Activated naive CD4-positive, alpha-beta T cell treated with Interleukin-2 at 50 U/mL for 16 hours (primary cell): ENCODE measurements around the gene UMAD1.

Source experiments
- DNase-seq: peaks from one replicate; pipeline ENCODE4 v3.0.0-alpha.2; 2020

Gene UMAD1

DNA sequence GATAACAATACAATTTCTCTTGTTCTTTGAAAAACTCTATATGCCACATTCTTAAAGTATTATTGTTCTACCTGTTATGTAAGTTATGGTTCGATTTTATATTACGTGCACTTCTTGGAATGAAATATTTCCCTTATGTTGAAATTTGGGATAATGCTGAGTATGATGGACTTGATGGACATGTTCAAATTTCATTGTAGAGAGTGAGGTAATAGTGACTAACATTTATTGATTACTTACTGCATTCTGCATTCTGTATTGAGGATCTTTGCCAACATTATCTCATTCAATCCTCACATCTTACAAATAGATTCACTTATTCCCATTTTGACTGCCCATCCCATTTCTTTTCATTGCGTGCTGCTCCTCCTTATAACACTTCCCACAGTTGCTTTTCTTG is 208.3 kb downstream of the UMAD1 start:
- no peak for DNase-seq

DNA sequence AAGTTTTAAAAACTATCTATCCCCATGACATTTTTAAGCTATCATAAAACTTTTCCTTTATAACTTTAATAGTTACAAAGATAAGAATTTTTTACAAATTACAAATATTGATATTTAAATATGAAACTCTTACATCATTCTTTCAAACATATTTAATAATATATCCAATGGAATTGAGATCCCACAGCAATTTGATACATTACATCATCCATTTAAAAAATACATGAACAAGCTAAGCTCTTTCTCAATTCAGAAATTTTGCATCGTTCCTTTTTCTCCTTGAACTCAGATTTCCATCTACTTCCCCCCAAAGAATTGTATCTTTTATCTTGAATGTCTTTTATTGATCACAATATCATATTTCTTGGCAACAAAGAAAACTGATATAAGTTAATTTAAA is 209.6 kb downstream of the UMAD1 start:
- no peak for DNase-seq

DNA sequence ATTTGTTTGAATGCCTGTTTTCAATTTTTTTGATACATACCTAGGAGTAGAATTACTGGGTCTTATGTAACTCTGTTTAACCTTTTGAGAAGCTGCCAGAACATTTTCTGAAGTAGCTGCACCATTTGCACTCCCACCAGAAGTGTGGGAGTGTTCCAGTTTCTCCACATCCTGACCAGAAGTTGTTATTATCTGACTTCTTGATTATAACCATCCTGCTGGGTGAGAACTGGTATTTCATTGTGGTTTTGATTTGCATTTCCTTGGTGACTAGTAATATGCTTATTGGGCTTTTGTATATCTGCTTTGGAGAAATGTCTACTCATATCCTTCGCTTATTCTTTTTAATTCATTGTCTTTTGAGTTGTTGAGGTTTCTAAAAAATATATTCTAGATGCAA is 210.8 kb downstream of the UMAD1 start:
- DNase-seq = no peak

DNA sequence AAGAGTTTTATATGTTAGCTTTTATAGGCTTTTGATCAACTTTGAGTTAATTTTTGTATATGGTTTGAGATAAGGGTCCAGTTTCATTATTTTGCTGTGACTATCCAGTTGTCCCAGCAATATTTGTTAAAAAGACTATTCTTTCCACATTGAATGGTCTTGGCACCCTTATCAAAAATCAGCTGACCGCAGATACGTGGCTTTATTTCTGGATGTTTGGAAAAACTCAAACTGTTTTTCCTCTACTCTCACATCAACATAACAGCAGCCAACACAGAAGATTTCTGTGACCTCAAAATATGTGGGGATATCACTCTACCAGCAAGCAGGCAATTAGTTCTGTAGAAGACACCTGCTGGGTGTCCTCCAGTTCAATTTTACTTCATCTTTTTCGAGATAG is 211.4 kb downstream of the UMAD1 start:
- DNase-seq = no peak

DNA sequence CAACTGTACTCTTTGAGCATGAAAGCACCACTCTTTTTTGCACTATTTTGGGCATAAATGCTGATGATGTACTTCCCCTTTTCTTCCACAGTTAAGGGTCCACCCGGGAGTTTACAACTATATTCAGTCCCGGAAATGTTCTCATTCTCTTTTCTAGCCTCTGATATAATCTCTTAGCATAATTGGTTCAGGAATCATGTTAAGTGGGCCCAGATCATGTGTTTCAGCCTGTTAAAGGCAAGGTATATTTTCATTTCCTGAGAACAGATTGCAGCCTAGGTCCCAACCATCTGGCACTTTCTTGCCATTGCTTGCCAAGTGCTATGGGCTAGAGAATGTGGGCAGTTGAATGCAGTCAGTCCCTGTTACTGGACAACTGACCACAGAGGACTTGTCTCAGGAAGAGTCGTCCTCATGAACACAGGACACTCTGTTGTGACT is 216.6 kb downstream of the UMAD1 start:
- DNase-seq = no peak

DNA sequence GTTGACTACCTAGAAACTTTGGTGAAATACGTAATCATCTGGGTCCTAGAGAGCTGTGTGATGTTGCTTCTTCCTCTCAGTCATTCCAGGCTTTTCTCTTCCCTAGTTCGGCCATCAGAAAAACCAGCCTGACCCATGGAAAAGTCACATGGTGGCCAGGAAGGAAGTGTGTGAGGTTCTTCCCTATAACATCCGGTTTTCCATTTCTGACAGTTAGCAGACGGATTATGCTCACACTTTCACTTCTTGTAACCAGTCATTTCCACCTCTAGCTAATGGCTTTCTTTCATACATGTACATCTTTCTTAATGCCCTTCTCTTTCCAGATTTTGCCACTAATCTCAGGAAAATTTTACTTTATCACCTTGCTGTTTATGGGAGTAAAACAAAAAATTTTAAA is 218.0 kb downstream of the UMAD1 start:
- DNase-seq = no peak

DNA sequence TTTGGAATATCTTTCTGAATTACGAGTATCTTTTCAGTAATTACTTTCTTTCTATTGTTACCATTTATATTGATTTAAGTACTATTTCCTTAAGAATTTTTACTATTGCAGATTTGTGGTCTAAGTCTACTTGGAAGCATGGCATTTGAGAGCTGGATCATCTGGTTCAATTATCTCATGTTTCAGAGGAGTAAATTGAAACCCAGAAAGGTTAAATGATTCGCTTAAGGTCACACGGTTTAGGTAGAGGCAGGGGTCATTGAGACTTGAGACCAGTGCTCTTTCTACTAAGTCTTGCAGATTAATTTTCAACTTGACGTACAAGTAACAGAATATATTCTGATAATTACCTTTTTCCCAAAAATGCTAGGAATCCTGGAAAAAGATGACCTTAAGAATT is 218.9 kb downstream of the UMAD1 start:
- no peak for DNase-seq

DNA sequence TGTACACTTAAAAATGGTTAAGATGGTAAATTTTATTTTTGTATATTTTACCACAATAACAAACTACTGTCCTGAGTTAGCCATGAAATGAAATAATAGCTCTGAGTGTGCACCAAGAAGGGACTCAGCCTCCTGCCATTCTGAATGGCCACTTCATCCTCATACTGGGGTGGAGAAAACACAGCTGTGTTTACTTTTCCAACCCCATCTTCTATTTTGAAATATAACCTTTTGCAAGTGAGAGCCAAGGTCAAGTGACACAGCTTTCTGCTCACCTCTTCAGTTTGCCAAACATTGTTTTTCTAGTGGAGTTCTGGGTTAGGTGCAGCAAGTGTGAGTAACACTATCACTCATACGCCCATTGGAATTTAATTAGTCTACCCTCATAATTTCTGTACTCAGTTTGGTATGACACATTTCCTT is 220.7 kb downstream of the UMAD1 start:
- no peak for DNase-seq

DNA sequence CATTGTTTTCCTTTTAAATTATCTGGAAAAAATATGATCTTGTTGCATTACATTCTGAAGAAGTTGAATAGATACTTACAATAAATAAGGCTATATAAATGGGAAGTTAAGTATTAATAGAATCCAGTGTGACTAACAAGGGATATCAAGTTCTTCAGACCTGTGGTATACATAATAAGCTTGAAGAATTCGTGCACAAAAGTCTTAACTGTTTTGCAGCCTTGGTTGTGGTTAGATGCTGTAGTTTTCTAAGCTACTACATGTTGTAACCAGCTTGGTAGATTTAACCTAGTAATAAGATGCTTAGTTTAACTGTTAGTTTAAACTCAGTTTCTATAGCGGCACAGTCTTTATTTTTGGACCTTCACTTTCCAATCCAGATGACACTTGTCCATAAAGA is 221.8 kb downstream of the UMAD1 start:
- DNase-seq = no peak

DNA sequence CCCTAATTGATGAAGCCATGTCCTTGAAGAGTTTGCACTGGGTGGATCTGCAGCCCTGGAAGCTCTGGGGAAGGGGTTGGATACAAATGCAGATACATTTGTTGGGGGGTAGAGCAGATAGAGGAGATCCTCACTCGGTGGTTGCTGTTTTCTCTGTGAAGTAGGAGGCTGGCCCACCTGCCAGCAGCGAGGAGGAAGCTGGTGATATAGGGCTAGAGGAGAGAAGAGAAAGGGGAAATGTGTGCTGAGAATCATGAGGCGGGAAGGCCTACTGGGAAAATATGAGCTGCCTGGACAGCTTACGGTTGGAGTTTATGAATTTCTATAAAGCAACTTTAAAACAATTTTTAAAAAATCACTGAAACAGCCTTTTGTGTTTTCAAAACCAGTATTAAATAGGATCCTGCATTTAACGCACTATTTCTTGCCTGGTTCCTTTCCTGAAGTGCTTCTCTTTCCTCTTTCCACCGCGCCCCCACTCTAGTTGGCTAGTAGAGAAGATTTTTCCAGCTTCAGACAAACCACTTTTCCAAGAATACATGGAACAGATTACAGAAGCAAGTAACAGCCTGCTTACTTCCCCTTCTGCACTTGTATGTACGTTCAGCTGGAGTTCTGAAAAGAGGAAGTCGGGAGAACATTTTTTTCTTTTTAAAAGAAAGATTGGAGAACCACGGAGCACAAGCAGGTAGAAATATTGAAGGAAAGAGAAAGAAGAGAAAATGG is 227.5 kb downstream of the UMAD1 start:
- no peak for DNase-seq

DNA sequence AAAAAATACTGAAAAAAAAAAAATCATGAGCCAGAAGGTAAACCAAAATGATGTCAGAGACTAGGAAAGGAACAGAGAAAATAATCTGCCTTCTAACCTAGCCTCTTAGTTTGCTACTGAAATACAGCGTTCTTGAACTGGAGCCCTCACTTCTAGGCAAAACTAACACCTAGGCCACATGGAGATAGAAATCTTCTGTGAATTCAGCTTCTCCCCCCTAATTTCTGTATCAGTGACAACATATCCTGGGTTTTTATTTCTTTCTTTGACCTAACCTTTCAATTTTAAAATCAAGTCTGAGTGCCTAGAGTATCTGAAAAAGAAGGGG is 228.0 kb downstream of the UMAD1 start:
- no peak for DNase-seq

DNA sequence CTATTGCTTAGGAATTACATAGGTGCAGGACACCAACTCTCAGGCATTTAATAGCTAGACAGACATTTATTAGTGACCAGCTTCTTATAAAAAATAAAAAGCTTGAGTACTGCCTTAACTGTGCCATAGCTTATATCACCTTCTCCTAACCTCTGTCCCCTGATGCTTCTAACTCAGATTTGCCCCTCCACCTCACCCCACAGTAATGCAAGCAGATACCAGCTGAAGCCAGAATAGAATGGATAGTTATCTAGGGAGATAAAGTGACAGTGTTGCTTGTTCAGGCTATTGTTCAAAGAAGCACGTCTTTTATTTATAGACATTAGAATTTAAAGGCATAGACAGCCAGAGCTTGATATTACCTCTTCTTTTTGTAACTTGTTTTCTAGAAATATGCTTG is 228.5 kb downstream of the UMAD1 start:
- no peak for DNase-seq

DNA sequence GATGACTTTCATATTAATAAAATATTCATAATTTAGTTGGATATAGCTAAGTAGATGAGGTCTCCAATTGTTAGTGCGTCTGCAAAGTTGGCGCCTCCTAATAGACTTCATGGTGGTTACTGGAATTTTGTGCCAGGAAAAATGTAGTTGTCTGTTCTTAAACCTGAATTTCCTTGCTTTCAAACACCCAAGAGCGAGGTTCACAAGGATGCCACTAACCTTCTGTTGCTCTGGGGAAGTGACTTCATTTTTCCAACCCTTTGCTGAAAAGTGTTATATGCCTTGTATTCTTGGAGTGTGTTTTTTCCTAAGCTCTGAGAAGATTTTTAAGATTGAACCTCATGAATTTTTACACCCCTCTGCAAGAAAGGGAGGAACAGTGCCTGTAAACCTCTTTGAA is 229.1 kb downstream of the UMAD1 start:
- DNase-seq = no peak

DNA sequence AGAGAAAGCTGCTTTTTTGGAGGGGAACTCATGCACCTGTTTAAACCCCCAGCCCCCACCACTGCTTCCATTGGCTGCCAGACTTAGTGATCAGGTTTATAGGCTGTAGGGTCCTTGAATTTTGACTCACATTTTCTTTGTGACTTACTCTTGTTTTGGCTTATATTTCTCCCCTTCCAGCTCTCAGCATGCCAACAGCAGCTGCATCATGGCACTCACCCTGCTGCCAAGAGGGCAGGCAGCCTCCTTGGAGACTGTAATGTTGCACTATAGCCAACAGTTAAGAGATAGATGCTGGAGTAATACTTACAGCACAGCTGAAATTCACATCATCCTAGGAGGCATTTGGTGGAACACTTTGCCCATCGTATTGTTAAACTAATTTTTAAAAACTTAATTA is 230.0 kb downstream of the UMAD1 start:
- no peak for DNase-seq

DNA sequence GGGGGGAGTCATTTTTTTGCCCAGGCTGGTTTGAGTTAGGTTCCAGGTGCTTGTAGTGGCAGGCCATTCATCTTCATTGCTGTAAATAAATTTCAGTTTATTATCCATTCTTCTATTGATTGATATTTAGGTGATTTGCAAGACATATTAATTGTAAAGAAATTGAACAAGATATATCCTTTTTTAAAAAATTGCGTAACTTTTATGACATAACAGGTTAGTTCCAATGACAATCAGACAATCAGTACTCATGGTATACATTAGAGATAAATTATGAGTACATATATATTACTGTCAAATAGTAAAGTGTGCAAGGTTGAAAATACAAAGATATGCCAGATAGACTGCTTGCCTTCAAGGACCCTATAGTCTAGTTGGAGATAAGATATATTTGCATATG is 235.9 kb downstream of the UMAD1 start:
- no peak for DNase-seq

DNA sequence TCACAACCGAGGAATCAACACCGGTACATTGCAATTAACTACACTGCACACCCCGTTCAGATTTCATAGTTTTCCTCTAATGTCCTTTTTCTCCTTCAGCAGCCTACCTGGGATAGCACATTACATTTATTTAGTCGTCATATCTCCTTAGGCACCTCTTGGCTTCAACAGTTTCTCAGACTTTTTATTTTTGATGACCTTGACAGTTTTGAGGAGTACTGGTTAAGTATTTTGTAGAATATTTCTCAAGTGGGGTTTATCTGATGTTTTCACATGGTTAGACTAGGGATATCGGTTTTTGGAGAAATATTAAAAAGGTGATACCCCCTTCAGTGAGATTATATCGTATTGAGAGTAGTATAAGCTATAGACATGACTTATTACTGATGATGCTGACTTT is 241.0 kb downstream of the UMAD1 start:
- DNase-seq = no peak

DNA sequence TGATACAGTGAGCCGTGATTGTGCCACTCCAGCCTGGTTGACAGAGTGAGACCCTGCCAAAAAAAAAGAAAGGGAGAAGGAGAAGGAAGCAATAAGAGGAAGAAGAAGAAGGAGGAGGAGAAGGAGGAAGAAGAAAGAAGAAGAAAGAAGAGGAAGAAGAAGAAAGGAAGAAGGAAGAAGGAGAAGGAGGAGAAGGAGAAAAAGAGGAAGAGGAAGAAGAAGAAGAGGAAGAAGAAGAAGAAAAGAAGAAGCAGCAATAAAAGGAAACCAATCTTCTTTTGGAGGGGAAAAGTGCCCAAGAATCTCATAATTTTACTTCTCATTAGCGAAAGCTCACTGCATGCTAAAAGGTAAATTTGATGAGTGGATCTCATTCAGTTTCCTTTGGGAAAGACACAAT is 242.3 kb downstream of the UMAD1 start:
- no peak for DNase-seq

DNA sequence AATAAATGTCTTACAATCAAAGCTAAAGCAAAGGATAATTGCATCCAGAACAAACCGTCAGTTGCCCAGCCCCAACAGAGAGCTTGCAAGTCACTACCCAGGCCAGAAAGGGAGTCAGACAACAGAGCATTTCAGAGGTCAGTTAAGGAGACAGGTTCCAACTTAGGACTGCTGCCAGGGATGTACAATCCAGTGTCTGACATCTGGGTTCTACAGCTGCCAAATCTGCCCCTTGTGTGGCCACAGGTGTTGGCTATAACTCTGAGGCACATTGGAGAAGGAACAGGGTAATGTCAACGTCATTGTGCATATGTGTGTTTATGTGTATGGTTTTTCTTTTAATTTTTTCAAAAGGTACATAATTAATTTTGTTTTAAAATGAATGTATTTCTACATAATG is 242.8 kb downstream of the UMAD1 start:
- no peak for DNase-seq

DNA sequence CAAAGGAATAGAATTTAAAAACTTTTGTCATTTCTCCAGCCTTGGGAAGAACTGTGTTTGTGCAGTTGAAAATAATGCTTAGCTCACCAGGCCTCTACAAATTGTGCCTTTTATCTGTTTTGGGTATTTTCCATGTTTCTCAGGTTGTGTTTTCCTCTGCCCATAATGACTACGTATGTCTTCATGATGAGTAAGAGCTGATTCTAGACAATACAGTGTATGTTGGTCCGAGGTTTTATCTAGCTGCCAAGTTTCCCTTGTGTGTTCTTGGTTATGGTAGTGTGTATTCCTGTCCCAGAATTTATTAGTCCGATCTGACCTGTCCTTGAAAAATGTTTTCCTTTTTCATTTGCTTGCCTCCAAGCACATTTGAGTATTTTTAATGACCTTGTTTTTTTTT is 244.3 kb downstream of the UMAD1 start:
- DNase-seq = no peak

DNA sequence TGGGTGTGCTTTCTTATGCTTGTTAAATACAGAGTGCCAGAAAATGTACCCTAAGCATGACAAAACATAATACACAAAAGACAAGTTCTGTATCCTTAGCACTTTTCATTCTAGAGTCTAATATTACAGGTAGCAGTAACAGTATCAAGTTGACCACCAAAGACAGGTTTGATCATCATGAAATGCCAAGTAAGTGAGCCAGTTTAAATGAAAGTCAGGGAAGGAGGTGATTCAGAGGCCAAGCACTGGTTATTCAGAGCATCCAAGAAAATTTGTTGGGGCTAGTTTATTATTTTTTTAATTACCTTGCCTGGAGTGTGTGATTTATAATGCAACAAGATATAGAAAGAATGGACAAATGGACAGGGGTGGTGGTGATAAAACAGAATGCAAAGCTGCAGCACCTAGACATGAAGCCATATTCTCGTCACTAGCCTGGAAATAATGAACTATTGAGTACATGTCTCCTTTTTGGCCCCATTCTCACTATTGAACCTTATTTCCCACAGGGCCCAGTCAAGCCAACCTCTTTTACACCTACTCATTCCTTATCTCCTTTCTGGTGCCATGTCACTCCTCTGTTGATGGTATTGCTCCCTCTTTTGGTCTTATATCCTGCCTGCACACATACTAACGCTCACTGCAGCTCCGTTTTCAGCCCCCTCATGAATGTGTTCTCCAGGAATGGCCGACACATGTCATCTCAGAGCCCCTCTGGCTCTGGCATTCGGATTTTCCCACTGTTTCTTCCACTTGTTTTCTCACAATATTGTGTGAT is 249.4 kb downstream of the UMAD1 start:
- no peak for DNase-seq

DNA sequence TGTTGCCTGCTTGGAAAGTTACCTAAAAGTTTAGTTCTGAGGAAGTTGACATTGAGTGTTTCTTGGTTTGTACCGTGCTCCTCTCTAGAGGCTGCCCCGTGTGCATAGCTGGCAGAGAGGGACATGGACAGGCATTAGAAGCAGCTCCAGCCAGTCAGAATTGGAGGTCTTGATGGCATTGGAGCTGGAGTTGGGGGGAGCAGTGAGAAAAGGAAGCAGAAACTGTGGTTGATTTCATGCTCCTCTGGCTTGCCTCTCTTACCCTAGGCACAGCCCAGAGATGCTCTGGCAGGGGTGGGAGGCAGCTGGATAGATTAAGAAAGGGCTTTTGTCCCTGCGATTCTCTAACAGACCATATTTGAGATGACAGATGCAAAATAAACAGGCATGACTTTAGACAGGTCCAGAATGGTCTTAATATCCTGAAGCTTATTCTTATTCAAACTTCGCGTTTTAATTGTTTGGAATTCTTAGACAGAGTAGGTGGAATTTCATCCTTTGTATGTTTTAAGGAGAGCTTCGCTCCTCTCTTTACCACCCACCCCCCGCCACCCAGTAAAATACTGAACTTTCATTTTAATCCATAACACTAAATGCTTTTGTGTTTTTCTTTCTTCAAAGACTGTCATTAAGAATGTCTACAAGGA is 254.6 kb downstream of the UMAD1 start:
- DNase-seq = no peak

DNA sequence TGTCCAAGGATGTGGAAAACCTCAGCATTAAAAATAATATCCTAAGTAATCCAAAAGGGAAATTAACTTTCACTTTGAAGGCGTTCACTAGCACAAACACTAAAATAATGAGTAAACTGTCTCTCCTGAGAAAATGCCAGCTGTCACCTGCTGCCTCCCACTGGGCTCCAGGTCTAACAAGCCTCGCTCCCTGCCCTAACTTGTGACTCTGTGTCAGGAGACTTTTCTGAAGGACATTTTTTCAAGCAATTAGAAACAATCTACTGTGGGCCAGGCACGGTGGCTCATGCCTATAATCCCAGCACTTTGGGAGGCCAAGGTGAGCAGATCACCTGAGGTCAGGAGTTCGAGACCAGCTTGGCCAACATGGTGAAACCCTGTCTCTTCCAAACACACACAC is 255.2 kb downstream of the UMAD1 start:
- DNase-seq = no peak

DNA sequence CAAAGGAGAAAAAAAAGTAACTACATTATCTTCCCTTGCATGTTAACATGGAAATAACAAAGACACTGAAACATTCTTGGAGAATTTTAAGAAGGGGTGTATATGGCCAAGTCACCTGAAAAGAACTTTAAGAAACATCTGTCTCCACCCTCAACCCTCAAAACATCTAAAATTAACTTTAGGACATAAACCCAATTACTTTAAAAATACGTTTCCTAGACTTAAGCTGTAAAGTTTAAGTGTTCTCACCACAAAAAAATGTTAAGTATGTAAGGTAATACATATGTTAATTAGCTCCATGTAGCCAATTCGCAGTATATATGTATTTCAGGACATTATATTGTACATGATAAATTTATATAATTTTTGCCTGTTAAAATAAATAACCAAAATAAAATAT is 257.0 kb downstream of the UMAD1 start:
- DNase-seq = no peak

DNA sequence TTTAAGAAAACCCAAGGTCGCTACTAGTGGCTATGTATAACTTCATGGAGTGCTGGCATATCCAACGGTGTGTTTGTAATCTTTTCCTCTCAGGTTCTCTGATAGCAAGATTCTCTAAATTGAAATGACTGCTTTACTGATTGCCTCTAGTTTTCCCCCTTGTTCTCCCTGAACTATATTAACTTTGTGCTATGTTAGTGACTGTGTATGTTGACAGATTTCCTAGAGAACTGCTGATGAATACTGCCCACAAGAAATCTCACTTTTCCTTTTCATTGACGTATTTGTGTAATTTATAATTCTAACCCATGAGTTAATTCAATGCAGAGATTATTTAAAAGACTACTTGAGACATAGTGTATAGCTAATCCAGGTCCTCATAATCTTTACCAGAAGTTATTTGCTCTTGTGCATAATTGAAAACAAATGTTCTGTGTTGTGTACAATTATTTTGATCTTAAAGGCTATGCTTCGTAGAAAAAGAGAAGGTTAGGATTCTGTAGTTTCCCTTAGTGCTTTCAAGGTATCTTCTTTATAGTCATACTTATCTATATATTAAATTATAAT is 257.5 kb downstream of the UMAD1 start:
- no peak for DNase-seq
